Pericardium fibroblast (primary cell): ENCODE results near the gene DLK2. TPM values are rescaled to one million over a fixed set of nuclear protein-coding genes. Genes with fewer than 3 reads are reported as not detected.

Source experiments
- total RNA-seq: library from RNA; depleted of rRNA; stranded (reverse); fragments of >200 nt; gene quantifications from 2 replicates; pipeline ENCODE4 v1.2.3, GENCODE V29; 2015

Gene DLK2
- total RNA-seq = 0.23 and 5.8 TPM in 2 replicates

GRCh38 chr6:43455531-43456428 is at the start of gene DLK2:
TSS of gene DLK2 (minus strand) at chr6:43455548. CDS start at chr6:43454825, 723 bp downstream.

DNA sequence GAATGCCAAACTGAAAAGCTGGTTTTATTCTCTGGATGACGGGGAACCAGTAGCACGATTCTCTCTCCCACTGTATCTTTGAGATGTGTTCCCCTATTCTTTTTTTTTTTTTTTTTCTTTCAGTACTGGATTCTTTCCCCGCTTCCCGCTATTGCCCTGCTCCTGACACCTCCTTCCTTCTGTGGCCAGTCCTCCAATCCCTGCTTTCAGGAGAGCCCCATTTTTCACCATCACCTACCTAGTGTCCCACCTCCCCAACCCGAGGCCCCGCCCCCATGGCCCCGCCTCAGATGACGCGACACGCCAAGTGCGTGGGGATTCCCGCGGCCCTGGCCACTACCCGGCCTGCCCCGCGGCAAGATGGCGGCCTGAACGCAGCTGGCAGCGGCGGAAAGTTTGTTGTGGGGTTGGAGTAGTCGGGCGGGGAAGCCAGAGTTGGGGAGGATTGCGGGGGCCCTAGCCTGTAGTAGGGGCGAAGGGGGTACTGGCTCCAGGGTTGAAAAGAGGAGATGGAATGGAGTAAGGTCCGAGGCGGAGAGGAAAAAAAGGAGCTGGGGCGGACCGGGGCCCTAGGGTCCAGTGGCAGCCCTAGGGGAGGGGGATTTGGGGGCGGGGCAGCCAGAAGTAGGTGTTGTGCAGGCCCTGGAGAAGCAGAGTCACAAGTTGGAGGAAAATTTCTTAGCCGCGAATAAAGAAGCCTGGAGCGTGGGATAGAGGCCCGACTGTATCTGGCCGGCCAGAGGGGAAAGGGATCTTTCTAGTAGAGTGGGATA is 22.1 kb upstream of the DLK2 start, which contains the start of gene TJAP1:
Gene TJAP1, plus strand, starts transcription at position 336 of the 773 bp plus-strand sequence. CDS start 21,432 bp downstream, outside the sequence.

GRCh38 chr6:43427406-43428111 is 27.8 kb downstream of the DLK2 start, which contains the start of gene ABCC10:
TSS of gene ABCC10 (plus strand) at chr6:43427541. CDS start at chr6:43427979, 438 bp downstream.

Other genes starting within 250 kb of the DLK2 start
- gene DNPH1, start 226.1 kb downstream of the DLK2 start, total RNA-seq = 93.9 and 147 TPM in 2 replicates
- gene TTBK1, start 212.1 kb downstream of the DLK2 start, total RNA-seq = not detected in 2 replicates
- not detected in 2 replicates for gene SLC22A7, start 157.3 kb downstream of the DLK2 start, total RNA-seq
- gene CRIP3, start 146.7 kb downstream of the DLK2 start, total RNA-seq = 0.34 and 0.47 TPM in 2 replicates
- 8.2 and 10.0 TPM in 2 replicates for gene ZNF318, start 85.9 kb downstream of the DLK2 start, total RNA-seq
- gene ABCC10, start 28.0 kb downstream of the DLK2 start, total RNA-seq = 17.2 and 17.5 TPM in 2 replicates
- gene TJAP1, start 22.0 kb upstream of the DLK2 start, total RNA-seq = 16.1 and 21.8 TPM in 2 replicates
- gene LRRC73, start 54.8 kb upstream of the DLK2 start, total RNA-seq = 0.35 and 1.5 TPM in 2 replicates
- gene YIPF3, start 61.4 kb upstream of the DLK2 start, total RNA-seq = 119 and 131 TPM in 2 replicates
- 18.2 and 19.7 TPM in 2 replicates for gene POLR1C, start 61.5 kb upstream of the DLK2 start, total RNA-seq
- gene XPO5, start 120.5 kb upstream of the DLK2 start, total RNA-seq = 13.3 and 54.6 TPM in 2 replicates
- 11.3 and 29.1 TPM in 2 replicates for gene POLH, start 120.6 kb upstream of the DLK2 start, total RNA-seq
- gene GTPBP2, start 173.7 kb upstream of the DLK2 start, total RNA-seq = 35.7 and 53.8 TPM in 2 replicates
- 25.4 and 29.5 TPM in 2 replicates for gene MAD2L1BP, start 180.3 kb upstream of the DLK2 start, total RNA-seq
- gene RSPH9, start 189.5 kb upstream of the DLK2 start, total RNA-seq = 0.47 and 1.2 TPM in 2 replicates
- gene MRPS18A, start 232.2 kb upstream of the DLK2 start, total RNA-seq = 30.8 and 47.1 TPM in 2 replicates